ENCODE data around the gene VWA3B.
"Not testable (repeated sequence)": the region's sequence is repeated elsewhere in the genome, so short reads cannot be mapped to it uniquely, and the experiment has no call there.

Gene VWA3B

DNA sequence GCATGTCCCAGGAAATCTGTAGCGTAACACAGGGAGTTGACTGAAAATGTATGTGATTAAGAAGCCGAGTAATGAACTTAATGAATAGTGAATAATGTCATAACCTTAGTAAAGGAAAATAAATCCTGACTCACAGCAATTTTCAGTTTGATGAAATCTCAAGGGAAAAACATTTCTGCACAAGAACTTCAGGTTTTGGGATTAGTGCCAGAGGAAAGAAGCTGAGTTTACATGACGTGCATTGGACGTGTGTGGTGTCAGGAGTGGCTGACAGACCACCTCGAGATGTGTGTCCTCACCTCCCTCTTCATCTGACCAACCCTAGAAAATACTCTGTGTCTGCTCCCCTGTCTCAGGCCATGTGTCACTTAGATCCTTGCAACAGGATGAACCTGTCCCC, 39.1 kb downstream of the VWA3B start:
- no peaks in the 10 kb centered on the region for H3K9me3 ChIP-seq (ENCODE audit: insufficient read depth, low read depth, low read length)
- no peaks in the 10 kb centered on the region for H4K20me1 ChIP-seq (ENCODE audit: insufficient read depth, low read length, poor library complexity, severe bottlenecking)
- H3K79me2 ChIP-seq (ENCODE audit: insufficient read depth, low read length), result no peaks in the 10 kb centered on the region
- H2AFZ ChIP-seq (ENCODE audit: low read length), result no peak overlapping the region
- no peak overlapping the region for H3K9ac ChIP-seq (ENCODE audit: low read depth, low read length, poor library complexity, severe bottlenecking)
- H3K9me2 ChIP-seq (replicated peaks; ENCODE audit: low read depth, low read length), result no peaks in the 10 kb centered on the region
- no peak overlapping the region for H3K4me3 ChIP-seq (ENCODE audit: low read length, poor library complexity, severe bottlenecking)
- H3F3A ChIP-seq (ENCODE audit: low read depth), result no peaks in the 10 kb centered on the region
- no peaks in the 10 kb centered on the region for H3K27me3 ChIP-seq (ENCODE audit: insufficient read depth, low read length, poor library complexity, severe bottlenecking)
- peaks cover 7% of the 10 kb centered on the region for H3K4me1 ChIP-seq (ENCODE audit: insufficient read depth, low read length, poor library complexity, severe bottlenecking)
- no peak overlapping the region for H3K4me2 ChIP-seq (ENCODE audit: low read depth, low read length, poor library complexity, severe bottlenecking)
- TF ChIP-seq, protein P1, sequence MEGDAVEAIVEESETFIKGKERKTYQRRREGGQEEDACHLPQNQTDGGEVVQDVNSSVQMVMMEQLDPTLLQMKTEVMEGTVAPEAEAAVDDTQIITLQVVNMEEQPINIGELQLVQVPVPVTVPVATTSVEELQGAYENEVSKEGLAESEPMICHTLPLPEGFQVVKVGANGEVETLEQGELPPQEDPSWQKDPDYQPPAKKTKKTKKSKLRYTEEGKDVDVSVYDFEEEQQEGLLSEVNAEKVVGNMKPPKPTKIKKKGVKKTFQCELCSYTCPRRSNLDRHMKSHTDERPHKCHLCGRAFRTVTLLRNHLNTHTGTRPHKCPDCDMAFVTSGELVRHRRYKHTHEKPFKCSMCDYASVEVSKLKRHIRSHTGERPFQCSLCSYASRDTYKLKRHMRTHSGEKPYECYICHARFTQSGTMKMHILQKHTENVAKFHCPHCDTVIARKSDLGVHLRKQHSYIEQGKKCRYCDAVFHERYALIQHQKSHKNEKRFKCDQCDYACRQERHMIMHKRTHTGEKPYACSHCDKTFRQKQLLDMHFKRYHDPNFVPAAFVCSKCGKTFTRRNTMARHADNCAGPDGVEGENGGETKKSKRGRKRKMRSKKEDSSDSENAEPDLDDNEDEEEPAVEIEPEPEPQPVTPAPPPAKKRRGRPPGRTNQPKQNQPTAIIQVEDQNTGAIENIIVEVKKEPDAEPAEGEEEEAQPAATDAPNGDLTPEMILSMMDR (conservative IDR thresholded peaks at IDR 0.05; ENCODE audit: low read length), result no peak
- TF ChIP-seq EZH2phosphoT487 (IDR thresholded peaks at IDR 0.05; ENCODE audit: borderline replicate concordance), result no peak
- no peaks in the 10 kb centered on the region for H3K36me3 ChIP-seq (ENCODE audit: insufficient read depth, low read length)

DNA sequence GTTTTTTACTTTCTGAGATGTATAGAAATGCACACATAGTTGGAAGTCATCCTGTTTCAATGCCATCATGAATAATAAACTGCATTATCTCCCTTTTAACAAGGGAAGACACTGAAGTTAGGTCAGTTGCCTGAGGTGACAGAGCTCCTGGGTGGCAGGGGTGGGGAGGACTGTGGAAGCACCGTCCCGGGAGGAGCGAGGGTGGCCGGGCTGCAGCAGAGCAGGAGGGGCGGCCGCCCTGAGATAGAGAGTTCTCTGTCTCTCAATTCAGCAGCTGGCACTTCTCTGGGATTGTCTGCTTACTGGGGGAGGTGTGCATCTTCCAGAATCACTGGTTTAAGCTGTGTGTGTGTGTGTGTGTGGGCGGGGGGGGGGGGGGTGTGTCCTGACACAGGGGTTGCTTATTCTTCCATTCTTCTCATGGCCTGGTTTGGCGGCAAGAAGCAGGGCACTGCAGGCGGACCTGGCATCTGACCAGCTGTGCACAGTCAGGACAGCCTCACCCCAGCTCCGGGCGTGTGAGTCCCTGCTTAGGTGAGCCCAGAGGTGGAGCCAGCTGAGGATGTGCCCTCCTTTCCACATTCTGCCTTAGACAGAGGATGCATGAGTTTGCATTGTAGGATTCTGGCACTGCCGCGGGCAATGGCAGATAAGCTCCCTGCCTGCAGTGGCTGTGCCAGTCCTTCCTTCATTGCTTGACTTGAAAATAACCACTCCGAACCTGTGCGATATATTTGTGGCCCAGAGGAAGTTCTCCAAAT, 40.4 kb downstream of the VWA3B start:
- Histone ChIP-seq H3K36me3 (ENCODE audit: insufficient read depth, low read length) (no peaks in the 10 kb centered on the region), H3K9ac (ENCODE audit: low read depth, low read length, poor library complexity, severe bottlenecking) (no peak overlapping the region), H3F3A (ENCODE audit: low read depth) (no peaks in the 10 kb centered on the region), H3K4me3 (ENCODE audit: low read length, poor library complexity, severe bottlenecking) (no peak overlapping the region), H4K20me1 (ENCODE audit: insufficient read depth, low read length, poor library complexity, severe bottlenecking) (no peaks in the 10 kb centered on the region), H3K79me2 (ENCODE audit: insufficient read depth, low read length) (no peaks in the 10 kb centered on the region), H3K9me2 (replicated peaks; ENCODE audit: low read depth, low read length) (no peaks in the 10 kb centered on the region), H3K4me1 (ENCODE audit: insufficient read depth, low read length, poor library complexity, severe bottlenecking) (peaks cover 7% of the 10 kb centered on the region), H3K27me3 (ENCODE audit: insufficient read depth, low read length, poor library complexity, severe bottlenecking) (no peaks in the 10 kb centered on the region), H3K4me2 (ENCODE audit: low read depth, low read length, poor library complexity, severe bottlenecking) (no peak overlapping the region), H2AFZ (ENCODE audit: low read length) (no peak overlapping the region), H3K9me3 (ENCODE audit: insufficient read depth, low read depth, low read length) (no peaks in the 10 kb centered on the region)
- no peak for TF ChIP-seq EZH2phosphoT487 (IDR thresholded peaks at IDR 0.05; ENCODE audit: borderline replicate concordance)
- TF ChIP-seq, protein P1 (conservative IDR thresholded peaks at IDR 0.05; ENCODE audit: low read length), result no peak

DNA sequence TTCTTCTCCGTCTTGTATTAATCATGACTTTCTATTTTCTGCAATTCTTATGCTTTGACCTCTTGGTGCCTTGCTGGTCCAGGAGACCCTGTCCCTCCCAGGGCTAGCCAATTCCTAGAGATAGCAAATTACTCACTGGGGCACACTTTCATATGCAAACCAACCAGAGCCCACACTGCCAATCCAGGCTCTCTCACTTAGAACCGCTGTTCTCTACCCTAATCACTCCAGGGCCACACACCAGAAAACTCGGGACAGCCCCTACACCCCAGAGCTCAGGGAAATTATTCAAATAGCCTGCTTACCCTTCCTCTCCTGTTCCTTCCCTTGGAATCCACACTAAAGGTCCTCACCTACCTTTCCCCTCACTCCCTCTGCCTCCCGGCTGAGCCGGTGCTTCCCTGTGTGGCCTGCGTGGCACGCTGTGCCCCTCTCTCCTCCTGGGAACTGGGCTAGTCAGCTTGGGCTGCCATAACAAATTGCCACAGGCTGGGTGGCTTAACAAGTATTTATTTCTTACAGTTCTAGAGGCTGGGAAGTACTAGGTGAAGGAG, 41.7 kb downstream of the VWA3B start:
- no peak for TF ChIP-seq EZH2phosphoT487 (IDR thresholded peaks at IDR 0.05; ENCODE audit: borderline replicate concordance)
- TF ChIP-seq, protein P1 (conservative IDR thresholded peaks at IDR 0.05; ENCODE audit: low read length), result no peak
- Histone ChIP-seq H3K9ac (ENCODE audit: low read depth, low read length, poor library complexity, severe bottlenecking) (no peak overlapping the region), H4K20me1 (ENCODE audit: insufficient read depth, low read length, poor library complexity, severe bottlenecking) (no peaks in the 10 kb centered on the region), H3F3A (ENCODE audit: low read depth) (no peaks in the 10 kb centered on the region), H3K79me2 (ENCODE audit: insufficient read depth, low read length) (no peaks in the 10 kb centered on the region), H2AFZ (ENCODE audit: low read length) (no peak overlapping the region), H3K9me3 (ENCODE audit: insufficient read depth, low read depth, low read length) (no peaks in the 10 kb centered on the region), H3K4me1 (ENCODE audit: insufficient read depth, low read length, poor library complexity, severe bottlenecking) (peaks cover 5% of the 10 kb centered on the region), H3K27me3 (ENCODE audit: insufficient read depth, low read length, poor library complexity, severe bottlenecking) (no peaks in the 10 kb centered on the region), H3K4me2 (ENCODE audit: low read depth, low read length, poor library complexity, severe bottlenecking) (no peak overlapping the region), H3K36me3 (ENCODE audit: insufficient read depth, low read length) (no peaks in the 10 kb centered on the region), H3K4me3 (ENCODE audit: low read length, poor library complexity, severe bottlenecking) (no peak overlapping the region), H3K9me2 (replicated peaks; ENCODE audit: low read depth, low read length) (no peaks in the 10 kb centered on the region)

DNA sequence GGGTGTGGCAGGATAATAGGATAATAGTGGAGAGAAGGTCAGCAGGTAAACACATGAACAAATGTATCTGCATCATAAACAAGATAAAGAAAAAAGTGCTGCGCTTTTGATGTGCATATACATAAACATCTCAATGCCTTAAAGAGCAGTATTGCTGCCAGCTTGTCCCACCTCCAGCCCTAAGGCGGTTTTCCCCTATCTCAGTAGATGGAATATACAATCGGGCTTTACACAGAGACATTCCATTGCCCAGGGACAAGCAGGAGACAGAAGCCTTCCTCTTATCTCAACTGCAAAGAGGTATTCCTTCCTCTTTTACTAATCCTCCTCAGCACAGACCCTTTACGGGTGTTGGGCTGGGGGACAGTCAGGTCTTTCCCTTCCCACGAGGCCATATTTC, 43.1 kb downstream of the VWA3B start:
- H3K36me3 ChIP-seq (ENCODE audit: insufficient read depth, low read length); H3K9me3 ChIP-seq (ENCODE audit: insufficient read depth, low read depth, low read length); H2AFZ ChIP-seq (ENCODE audit: low read length); H3K27me3 ChIP-seq (ENCODE audit: insufficient read depth, low read length, poor library complexity, severe bottlenecking); H3K4me3 ChIP-seq (ENCODE audit: low read length, poor library complexity, severe bottlenecking); H4K20me1 ChIP-seq (ENCODE audit: insufficient read depth, low read length, poor library complexity, severe bottlenecking); H3K4me2 ChIP-seq (ENCODE audit: low read depth, low read length, poor library complexity, severe bottlenecking); H3F3A ChIP-seq (ENCODE audit: low read depth); H3K9me2 ChIP-seq (replicated peaks; ENCODE audit: low read depth, low read length); H3K79me2 ChIP-seq (ENCODE audit: insufficient read depth, low read length); H3K9ac ChIP-seq (ENCODE audit: low read depth, low read length, poor library complexity, severe bottlenecking); H3K4me1 ChIP-seq (ENCODE audit: insufficient read depth, low read length, poor library complexity, severe bottlenecking): not testable (repeated sequence)
